Astrocyte of the hippocampus (primary cell): ENCODE data around the gene ZNF573.
"Not testable (repeated sequence)": the region's sequence is repeated elsewhere in the genome, so short reads cannot be mapped to it uniquely, and the experiment has no call there.

Experiments
- DNase-seq: peaks from one replicate; pipeline ENCODE4 v3.0.0; 2011; ENCODE audit warnings: low read depth, low spot score

Gene ZNF573

DNA sequence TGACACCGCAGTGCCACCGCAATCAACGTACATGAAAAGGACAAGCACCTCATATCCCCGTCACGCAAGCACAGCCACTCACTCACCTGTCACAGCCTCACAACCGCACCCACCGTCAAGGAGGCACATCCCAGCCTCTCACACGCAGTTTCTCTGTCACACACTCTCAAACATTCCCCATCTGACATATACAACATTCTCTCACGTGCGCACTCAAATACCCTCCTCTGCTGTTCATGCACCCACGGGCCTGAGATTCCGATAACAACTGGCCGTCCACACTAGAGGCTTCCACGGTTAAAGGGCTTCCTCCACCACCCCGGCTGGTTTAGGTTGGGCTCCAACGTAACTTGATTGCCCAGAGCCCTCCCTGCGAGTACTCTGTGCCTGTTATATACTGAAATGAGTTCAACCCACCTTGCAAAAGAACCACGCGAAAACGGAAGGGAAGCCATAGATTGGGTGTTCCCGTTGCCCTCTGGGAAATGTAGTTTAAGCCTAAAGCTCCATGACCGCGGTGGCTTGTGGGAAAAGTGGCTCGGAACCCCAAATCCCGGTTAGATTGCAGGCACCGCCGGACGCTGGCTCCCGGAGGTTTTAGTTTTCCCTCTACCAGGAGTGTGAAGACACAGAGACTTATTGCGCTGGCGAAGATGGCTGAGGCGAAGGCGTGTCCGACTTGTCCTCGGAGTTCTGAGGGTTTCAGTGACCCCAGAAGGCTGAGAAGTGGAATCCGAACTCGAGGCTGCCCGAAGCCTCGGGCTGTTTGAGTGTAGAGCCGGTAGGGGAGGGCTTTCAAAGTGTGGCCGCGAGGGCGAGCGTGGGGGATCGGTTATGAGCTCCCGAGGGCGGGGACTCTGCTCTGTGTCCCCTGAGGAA lies at the start of gene ZNF573:
Gene ZNF573, minus strand, starts transcription at position 460 of the 879 bp plus-strand sequence. CDS start 5,857 bp downstream, outside the sequence.
- DNase-seq: peak; percentile 95

DNA sequence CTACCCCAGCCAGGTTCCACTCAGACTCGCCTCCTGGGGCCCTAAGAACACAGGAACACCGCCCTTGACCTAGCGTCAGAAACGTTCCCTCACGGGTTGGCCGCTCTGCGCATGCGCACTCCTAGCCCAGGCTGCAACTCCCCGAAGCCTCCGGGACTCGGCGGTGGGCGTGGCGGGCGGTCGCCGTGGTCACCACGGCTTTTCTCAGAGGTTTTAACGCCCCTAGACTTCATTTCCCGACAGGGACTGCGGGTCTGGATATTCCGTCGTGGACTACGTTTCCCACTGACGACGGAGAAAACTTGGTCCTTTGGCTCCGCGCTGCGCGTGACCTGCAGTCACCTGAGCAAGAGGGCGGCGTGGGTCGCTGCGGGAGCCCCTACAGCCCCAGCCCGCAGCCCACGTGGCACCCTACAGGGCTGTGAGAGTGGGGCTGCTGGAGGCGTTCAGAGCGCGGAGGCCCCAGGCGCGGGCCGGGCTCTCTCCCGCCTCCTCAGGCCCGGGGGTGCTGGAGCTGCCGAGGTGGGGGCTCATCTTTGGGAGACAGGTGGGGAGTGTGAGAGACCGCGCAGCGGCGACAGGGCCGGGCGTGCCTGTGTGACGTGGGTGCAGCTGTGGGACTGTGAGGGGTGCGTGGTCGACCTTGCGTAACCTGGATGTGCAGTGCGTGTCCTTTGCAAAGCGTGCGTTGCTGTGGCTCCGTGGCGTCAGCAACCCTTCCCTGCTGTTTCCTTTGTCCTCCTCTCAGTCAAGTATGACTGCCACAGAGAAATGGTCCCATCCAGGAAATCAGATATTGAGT lies 38.0 kb upstream of the ZNF573 start:
- DNase-seq: peak; percentile 86

DNA sequence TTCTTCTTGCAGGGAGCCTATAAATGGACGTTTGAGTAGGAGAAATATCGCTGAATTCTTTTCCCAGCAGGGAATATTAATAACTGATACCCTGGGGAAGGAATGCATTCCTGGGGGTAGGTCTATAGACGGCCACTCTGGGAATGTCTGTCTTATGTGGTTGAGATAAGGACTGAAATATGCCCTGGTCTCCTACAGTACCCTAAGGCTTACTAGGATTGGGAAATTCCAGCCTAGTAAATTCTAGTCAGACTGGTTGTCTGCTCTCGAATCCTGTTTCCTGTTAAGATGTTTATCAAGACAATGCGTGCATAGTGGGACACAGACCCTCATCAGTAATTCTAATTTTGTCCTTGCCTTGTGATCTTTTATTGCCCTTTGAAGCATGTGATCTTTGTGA lies 36.2 kb upstream of the ZNF573 start:
- not testable (repeated sequence) for DNase-seq

DNA sequence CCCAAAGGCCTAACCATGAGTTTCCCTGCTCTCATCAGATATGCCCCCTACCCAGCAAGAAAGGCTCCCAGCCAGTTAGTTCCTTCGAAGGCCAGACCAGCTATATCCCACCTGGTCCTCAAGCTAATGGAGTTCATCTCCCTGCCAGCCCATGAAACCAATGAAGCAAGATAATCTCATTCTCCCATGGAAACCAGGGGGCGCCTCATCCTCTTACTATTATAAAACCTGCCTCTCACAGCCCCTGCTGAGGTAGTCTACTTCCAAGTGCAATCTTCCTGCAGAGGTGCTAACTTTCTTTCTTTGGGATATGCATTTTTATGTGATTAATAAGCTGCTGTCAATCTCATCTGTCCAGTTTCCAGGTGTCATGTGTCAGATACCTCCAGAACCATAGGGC lies 34.0 kb upstream of the ZNF573 start:
- no peak for DNase-seq

DNA sequence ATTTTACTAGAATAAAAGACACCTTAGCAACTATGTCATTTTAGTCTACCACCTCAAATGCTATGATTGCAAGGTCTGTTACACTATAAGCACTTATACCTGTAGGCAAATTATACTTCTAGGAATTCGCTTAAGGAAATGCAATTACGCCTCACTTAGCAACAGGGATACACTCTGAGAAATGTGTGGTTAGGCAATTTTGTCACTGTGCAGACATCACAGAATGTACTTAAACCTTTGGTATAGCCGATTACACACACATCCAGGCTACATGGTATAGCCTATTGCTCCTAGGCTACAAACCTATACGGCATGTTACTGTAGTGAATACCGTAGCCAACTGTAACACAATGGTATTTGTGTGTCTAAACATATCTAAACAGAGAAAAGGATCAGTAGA lies 30.0 kb upstream of the ZNF573 start:
- DNase-seq: no peak

DNA sequence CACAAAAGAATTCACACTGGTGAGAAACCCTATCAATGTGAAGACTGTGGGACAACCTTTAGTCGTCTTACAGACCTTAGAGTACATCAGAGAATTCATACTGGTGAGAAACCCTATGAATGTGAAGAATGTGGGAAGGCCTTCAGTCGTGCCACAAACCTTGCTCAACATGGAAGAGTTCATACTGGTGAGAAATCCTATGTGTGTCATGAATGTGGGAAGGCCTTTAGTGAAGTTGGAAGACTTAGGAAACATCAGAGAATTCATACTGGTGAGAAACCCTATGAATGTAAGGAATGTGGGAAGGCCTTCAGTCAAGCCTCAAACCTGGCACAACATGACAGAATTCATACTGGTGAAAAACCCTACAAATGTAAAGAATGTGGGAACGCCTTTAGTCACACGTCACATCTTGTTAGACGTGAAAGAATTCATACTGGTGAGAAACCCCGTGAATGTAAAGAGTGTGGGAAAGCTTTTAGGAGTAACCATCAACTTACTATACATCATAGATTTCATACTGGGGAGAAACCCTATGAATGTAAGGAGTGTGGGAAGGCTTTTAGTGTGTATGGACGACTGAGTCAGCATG lies 24.0 kb upstream of the ZNF573 start:
- no peak for DNase-seq

DNA sequence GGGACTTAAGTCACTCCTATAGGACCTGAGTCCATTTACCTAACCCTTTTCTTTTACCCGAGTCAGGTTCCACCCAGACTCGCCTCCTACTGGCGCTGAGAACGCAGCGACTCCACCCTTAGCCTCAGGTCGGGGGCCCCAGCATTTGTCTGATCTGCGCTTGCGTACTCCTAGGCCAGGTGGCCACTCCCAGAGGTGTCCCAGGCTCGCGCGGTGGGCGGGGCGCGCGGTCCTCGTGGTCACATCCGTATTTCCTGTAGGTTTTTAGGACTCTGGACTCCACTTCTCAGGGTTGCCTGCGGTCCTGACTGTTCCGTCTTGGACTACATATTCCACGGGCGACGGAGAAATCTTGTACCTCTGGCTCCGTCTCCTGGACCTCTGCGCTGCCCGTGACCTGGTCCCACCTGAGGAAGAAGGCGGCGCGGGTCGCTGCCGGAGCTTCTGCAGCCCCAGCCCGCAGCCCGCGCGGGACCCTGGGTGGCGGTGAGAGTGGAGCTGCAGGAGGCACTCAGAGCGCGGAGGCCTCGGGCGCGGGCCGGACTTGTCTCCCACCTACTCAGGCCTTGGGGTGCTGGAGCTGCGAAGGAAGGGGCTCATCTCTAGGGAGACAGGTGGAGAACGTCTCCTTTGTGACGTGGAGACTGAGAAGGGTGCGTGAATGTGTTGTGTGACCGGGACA lies 11.0 kb upstream of the ZNF573 start:
- DNase-seq: no peak

DNA sequence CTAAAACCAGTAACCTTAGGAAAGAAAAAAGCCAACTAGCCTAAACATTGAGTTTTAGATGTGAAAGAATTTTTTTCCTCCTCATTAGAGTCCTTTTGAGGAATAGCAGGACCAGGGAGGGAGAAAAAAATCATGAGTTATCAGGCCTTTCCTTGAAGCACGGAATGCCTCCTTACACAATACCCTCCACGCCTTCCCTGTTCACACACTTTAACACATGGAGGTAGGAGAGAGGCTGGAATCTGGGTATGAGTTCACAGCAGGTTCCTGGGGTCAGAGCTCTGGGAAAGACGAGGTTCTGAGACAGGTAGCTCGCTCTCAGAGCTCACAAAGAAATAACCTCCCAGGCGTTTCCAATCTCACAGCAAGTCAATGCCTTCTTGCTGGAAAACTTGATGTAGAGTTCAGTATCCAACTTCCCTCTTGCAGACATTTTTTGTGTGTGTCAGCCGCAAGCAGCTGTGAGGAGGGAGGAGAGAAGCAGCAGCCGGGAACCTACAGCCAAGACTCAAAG lies 716 bp downstream of the ZNF573 start:
- no peak for DNase-seq

DNA sequence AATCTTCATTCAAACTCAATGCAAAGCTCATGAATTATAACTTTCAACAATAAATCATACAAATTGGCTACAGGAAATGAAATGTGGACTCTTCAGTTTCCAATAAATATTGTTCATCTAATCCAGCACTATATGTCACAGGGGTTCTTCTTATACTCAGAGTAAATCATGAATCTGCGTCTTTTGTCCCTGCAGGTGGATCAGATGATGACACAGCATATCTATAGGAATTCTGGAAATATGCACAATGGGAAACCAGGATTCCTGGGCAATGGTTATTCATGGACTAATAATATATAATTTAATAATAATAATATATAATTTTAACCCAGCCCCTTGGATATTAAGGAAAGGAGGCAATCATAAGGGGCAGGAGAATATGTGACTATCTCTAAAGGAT lies 8.4 kb downstream of the ZNF573 start:
- no peak for DNase-seq

DNA sequence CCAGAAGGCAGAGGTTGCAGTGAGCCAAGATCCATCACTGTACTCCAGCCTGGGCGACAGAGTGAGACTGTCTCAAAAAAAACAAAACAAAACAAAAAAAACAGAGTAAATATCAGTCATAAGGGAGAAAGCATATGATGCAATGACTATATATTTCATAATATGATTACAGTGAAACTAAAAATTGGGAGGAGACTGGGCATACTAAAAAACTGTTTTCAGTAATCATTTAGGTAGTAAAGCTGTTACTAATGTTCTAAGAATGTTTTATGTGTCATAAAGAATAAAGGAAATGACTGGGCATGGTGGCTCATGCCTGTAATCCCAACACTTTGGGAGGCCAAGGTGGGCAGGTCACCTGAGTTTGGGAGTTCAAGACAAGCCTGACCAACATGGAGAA lies 15.9 kb downstream of the ZNF573 start:
- DNase-seq: no peak

DNA sequence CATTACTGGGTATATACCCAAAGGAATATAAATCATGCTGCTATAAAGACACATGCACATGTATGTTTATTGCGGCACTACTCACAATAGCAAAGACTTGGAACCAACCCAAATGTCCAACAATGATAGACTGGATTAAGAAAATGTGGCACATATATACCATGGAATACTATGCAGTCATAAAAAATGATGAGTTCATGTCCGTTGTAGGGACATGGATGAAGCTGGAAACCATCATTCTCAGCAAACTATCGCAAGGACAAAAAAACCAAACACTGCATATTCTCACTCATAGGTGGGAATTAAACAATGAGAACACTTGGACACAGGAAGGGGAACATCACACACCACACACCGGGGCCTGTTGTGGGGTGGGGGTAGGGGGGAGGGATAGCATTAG lies 21.7 kb downstream of the ZNF573 start:
- DNase-seq: not testable (repeated sequence)

DNA sequence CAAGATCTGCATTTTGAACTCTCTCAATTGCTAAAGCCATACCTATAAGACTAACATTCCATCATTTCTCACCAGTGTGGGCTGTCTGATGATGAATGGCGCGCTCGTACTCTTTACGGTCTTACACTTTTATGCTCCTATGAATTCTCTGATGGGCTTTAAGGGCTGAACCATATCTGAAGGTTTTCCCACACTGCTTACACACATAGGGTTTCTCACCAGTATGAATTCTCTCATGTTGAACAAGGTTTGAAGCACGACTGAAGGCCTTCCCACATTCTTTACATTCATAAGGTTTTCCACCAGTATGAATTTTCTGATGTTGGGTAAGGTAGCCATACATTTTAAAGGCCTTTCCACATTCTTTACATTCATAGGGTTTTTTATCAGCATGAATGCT lies 41.0 kb downstream of the ZNF573 start:
- no peak for DNase-seq

DNA sequence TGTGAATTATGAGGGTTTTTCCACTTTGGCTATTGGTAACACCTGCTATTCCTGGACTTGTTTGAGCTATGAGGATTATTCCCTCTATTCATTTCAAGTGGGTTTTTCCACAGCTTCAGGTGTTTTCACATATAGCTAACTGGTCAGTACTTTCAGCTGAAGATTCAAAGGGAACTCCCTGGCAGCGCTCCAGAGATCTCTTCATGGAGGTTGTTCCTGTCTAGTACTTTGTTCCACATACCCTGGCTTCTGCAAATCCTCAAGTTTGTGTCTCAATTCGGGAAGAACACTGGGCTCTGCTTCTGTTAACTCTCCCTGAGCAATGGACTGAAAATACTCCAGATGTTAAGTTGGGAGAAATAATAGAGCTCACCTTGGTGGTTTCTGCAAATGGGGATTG lies 54.2 kb downstream of the ZNF573 start:
- DNase-seq: no peak

DNA sequence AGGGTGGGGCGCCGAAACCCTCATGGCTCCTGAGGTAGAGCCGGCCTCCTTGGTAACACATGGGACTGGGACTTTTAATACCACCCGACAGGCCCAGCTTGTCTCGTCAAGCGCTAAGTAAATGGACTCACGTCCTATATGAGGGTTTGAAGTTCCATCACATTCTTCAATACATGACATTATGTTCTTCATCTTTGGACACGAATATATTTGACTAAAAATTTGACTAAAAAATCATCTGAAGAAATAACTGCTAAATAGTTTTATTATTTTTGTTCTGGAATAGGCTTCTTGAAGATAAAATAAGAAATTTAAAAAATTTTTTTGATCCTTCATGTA lies 59.5 kb downstream of the ZNF573 start:
- DNase-seq: no peak

DNA sequence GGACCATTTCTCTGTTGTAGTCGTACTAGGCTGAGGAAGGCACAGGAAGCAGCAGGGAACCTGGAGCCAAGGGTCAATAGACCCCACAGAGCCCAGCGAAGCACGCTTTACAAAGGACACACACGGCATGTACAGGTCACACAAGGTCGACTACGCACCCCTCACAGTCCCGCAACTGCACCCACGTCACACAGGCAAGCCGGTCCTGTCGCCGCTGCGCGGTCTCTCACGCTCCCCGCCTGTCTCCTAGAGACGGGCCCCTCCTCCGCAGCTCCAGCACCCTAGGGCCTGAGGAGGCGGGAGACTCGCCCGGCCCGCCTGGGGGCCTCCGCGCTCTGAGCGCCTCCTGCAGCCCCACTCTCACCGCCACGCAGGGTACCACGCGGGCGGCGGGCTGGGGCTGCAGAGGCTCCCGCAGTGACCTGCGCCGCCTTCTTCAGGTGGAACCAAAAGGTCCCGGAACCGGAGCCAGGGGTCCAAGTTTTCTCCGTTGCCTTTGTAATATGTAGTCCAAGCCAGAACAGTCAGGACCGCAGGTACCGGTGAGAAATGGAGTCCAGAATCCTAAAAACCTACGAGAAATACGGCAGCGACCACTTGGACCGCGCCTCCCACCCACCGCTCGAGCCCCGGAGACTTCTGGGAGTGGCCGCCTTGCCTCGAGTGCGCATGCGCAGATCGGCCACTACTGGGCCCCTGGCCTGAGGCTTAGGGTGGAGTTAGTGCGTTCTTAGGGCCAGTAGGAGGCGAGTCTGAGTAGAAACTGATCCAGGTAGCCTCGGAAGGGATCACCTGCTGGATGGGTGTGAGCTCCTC lies 60.1 kb downstream of the ZNF573 start, which contains the start of gene ZNF607:
Gene ZNF607, minus strand, starts transcription at position 651 of the 816 bp plus-strand sequence. CDS start 8,143 bp downstream, outside the sequence.
- peak; percentile 97 for DNase-seq

DNA sequence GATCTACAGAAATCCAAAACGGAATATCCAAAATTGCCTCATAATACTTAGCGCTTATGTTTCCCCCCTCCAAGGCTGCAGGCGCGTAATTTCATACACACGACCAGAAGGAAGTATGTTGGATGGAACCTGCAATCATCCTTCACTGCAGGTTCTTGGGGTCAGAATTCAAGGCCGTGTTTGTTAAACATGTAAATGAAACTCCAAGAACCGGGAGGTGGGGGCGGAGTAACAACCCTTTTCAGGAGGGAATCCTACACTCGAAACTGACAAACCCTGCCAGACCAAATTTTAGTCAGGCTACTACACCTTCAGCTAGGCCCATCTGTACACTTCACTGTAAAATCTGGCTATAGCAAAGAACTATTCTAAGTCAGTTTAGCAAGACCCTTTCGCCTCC lies 61.1 kb downstream of the ZNF573 start:
- DNase-seq: no peak

DNA sequence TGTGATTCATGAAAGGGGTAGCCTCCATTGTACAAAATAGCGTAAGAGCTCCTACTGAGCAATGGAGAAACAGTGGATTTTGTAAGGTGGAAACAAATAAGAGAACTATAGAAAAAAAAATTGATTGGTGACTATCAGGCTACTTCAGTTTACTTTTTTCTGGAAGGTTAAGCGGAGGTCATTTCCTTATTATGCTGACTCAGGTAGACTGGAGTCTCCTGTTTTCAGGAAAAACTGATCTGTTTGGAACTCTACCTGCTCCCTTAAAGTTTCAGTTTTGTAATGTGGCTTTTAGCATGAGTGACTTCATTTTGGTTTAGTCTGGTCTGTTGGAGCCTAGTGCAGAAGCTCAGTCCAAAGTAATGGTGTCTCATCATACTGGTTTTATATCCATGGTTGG lies 63.2 kb downstream of the ZNF573 start:
- no peak for DNase-seq

DNA sequence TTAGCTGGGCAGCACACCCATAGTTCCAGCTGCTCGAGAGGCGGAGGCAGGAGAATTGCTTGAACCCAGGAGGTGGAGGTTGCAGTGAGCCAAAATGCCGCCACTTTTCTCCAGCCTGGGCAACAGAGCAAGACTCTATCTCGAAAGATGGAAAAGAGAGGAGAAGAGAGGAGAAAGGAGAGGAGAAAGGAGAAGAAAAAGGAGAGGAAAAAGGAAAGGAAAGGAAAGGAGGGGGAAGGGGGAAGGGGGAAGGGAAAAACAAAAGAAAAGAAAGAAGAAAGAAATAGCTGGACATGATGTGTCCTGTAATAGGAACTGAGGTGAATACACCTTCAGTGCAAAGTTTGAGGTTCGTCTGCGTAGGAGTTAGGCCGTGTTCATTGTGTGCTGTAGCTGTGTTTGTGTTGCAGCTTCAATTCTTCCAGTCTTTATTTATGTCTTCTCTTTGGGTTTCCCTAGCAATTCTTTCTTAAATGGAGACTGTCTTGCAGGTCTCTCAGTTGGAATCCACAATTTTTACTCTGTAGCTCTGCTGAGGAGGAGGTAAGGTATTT lies 73.3 kb downstream of the ZNF573 start:
- DNase-seq: no peak

DNA sequence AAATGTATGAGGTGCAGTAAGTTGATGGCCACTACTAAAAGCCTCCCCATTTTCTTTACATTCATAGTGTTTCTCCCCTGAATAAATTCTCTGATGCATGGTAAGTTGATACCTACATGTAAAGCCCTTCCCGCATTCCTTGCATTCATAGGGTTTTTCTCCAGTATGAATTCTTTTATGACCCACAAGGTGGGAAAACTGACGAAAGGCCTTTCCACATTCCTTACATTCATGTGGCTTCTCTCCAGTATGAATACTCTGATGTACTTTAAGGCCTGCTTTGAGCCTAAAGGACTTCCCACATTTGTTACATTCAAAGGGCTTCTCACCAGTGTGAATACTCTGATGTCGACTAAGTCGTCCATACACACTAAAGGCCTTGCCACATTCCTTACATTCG lies 80.3 kb downstream of the ZNF573 start:
- DNase-seq: peak; percentile 23

DNA sequence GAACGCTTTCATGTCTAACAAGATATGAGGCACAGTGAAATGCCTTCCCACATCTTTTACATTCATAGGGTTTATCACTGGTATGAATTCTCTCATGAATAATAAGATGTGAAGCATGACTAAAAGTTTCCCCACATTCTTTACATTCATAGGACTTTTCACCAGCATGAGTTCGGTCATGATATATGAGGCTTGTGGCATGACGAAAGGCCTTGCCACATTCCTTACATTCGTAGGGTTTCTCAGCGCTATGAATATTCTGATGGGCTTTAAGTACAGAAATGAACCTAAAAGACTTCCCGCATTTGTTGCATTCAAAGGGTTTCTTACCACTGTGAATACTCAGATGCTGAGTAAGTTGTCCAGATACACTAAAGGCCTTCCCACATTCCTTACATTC lies 81.2 kb downstream of the ZNF573 start:
- DNase-seq: no peak
